ENCODE measurements around the gene MCF2L. TPM values are rescaled to one million over a fixed set of nuclear protein-coding genes. Genes with fewer than 3 reads are reported as not detected.

The MCF2L gene
- total RNA-seq, 2 donors from 2014 or later = 37.4 to 74.8 TPM

GRCh38 chr13:113143466-113144254, 174.6 kb downstream of the MCF2L start:
- no peak for DNase-seq
- no peak for ATAC-seq

GRCh38 chr13:113144255-113144629, 175.2 kb downstream of the MCF2L start:
- Histone ChIP-seq H3K9me3 (no peaks in the 10 kb centered on the region), H3K27ac (no peak overlapping the region), H3K4me3 (no peak overlapping the region), H3K27me3 (no peaks in the 10 kb centered on the region), H3K36me3 (replicated peaks in 1 of 2; ENCODE audit: insufficient read depth in 1 of 2, low read depth in 2 of 2) (no peaks in the 10 kb centered on the region), H3K4me1 (no peaks in the 10 kb centered on the region)
- no peak for ATAC-seq
- 78 to 84% methylated on average over 11 to 12 of the region's 12 CpGs for WGBS, 2 donors
- no peak for TF ChIP-seq CTCF (IDR thresholded peaks at IDR 0.05)
- TF ChIP-seq POLR2A (IDR thresholded peaks at IDR 0.05) = no peak
- DNase-seq = no peak
- intact Hi-C loops (cut with DNase I) = loop anchor here (10.0 kb wide), 1 partner anchor 189 kb away; no protein-coding TSS in a partner anchor

More at GRCh38 chr13:113143466-113144254, 174.6 kb downstream of the MCF2L start:
- H3K4me3 ChIP-seq = no peak overlapping the region
- TF ChIP-seq POLR2A (IDR thresholded peaks at IDR 0.05) = no peak
- TF ChIP-seq CTCF (IDR thresholded peaks at IDR 0.05) = no peak
- WGBS, 2 donors = 81 to 91% methylated on average over 23 to 39 of the region's 39 CpGs
- no peak overlapping the region for H3K27ac ChIP-seq
- H3K36me3 ChIP-seq (replicated peaks in 1 of 2; ENCODE audit: insufficient read depth in 1 of 2, low read depth in 2 of 2) = no peaks in the 10 kb centered on the region
- intact Hi-C loops (cut with DNase I) = loop anchor here (10.0 kb wide), 1 partner anchor 189 kb away; no protein-coding TSS in a partner anchor
- H3K27me3 ChIP-seq = no peaks in the 10 kb centered on the region
- H3K4me1 ChIP-seq = no peaks in the 10 kb centered on the region
- H3K9me3 ChIP-seq = no peaks in the 10 kb centered on the region

GRCh38 chr13:113145496-113145895, 176.5 kb downstream of the MCF2L start:
- intact Hi-C loops (cut with DNase I) = loop anchor here (10.0 kb wide), 1 partner anchor 191 kb away; no protein-coding TSS in a partner anchor
- WGBS, 2 donors = 87 to 89% methylated on average over 12 of the region's 12 CpGs
- no peak for DNase-seq
- Histone ChIP-seq H3K4me1 (no peaks in the 10 kb centered on the region), H3K27ac (no peak overlapping the region), H3K36me3 (replicated peaks in 1 of 2; ENCODE audit: insufficient read depth in 1 of 2, low read depth in 2 of 2) (no peaks in the 10 kb centered on the region), H3K27me3 (no peaks in the 10 kb centered on the region), H3K4me3 (no peak overlapping the region), H3K9me3 (no peaks in the 10 kb centered on the region)
- ATAC-seq = no peak
- TF ChIP-seq CTCF (IDR thresholded peaks at IDR 0.05) (no peak), POLR2A (IDR thresholded peaks at IDR 0.05) (no peak)

- ATAC-seq = no peak
- no peak overlapping the region for H3K4me3 ChIP-seq
- no peaks in the 10 kb centered on the region for H3K4me1 ChIP-seq
- no peaks in the 10 kb centered on the region for H3K36me3 ChIP-seq (replicated peaks in 1 of 2; ENCODE audit: insufficient read depth in 1 of 2, low read depth in 2 of 2)
- no peak for DNase-seq
- TF ChIP-seq CTCF (IDR thresholded peaks at IDR 0.05) (no peak), POLR2A (IDR thresholded peaks at IDR 0.05) (no peak)
- 85 to 89% methylated on average over 13 to 15 of the region's 15 CpGs for WGBS, 2 donors
- no peaks in the 10 kb centered on the region for H3K27me3 ChIP-seq
- intact Hi-C loops (cut with DNase I) = loop anchor here (10.0 kb wide), 1 partner anchor 191 kb away; no protein-coding TSS in a partner anchor
- no peaks in the 10 kb centered on the region for H3K9me3 ChIP-seq
- no peak overlapping the region for H3K27ac ChIP-seq
Observed at GRCh38 chr13:113145911-113146598, 177.0 kb downstream of the MCF2L start.

Measured in body of pancreas (tissue), 4 donors.